HepG2 (cell line): ENCODE measurements around the gene ENPP1. TPM values are rescaled to one million over a fixed set of nuclear protein-coding genes. Genes with fewer than 3 reads are reported as not detected.

Experiments
- ATAC-seq: fragments of 200-7000 bp; cut with Tn5 transposase; 3 replicates; pipeline ENCODE4 v1.9.1; 2020; ENCODE audit warnings: mild to moderate bottlenecking, moderate library complexity
- BruUV-seq: library from RNA; stranded (reverse); fragments of 400-500 nt; replicated peaks from 2 replicates; lab custom pipeline; 2021; lab: Mats Ljungman, UMichigan
- CTCF ChIA-PET: fragments of 300-600 bp; formaldehyde crosslinking; extraction: SDS; loops from one replicate; lab custom pipeline; 2021; ENCODE audit warnings: low total read pairs, inconsistent platforms, low intra/inter-chr PET ratio; lab: Yijun Ruan, JAX
- POLR2A ChIA-PET: fragments of 350-600 bp; sonication (Branson Sonifier 250); formaldehyde crosslinking; loops from one replicate; lab custom pipeline; 2020; ENCODE audit warnings: antibody characterized with exemption, inconsistent platforms; lab: Yijun Ruan, JAX
- DNase-seq: peaks from one replicate; pipeline ENCODE4 v3.0.0-alpha.2; 2015; ENCODE audit warnings: low spot score
- FAIRE-seq: peaks from 3 replicates; lab custom pipeline; 2011; peaks lifted over from hg19 to GRCh38; lab: Jason Lieb, UNC
- H2AFZ ChIP-seq: one replicate; pipeline ENCODE4 v1.6.1; 2011; ENCODE audit warnings: low read length, inconsistent platforms
- H3K27ac ChIP-seq: fragments of 300-600 bp; 3 replicates; pipeline ENCODE4 v1.8.0; 2011; ENCODE audit warnings: mixed run types, mild to moderate bottlenecking, mixed read lengths, low read length, inconsistent platforms; ENCODE audit not compliant: insufficient read depth; ENCODE audit errors: extremely low read length
- H3K27me3 ChIP-seq, 2 experiments: fragments of 200-600 bp in 1 of 2; 2 replicates in 1 of 2; 3 replicates in 1 of 2; pipeline versions ENCODE4 v1.6.0 to v1.8.0; 2011; ENCODE audit warnings: low read length in 2 of 2, mild to moderate bottlenecking in 2 of 2, moderate library complexity in 2 of 2, inconsistent platforms in 1 of 2; ENCODE audit not compliant: insufficient read depth in 2 of 2, control insufficient read depth in 1 of 2
- H3K36me3 ChIP-seq, 2 experiments: fragments of 200-600 bp in 1 of 2; replicated peaks in 1 of 2; 2 replicates in 1 of 2; 3 replicates in 1 of 2; pipeline versions ENCODE4 v1.5.1 to v1.8.0; 2011; ENCODE audit warnings: low read length in 2 of 2, inconsistent platforms in 1 of 2; ENCODE audit not compliant: insufficient read depth in 2 of 2, control insufficient read depth in 1 of 2
- H3K4me1 ChIP-seq: 2 replicates; pipeline ENCODE4 v1.5.1; 2012; ENCODE audit warnings: low read length, inconsistent platforms; ENCODE audit not compliant: insufficient read depth
- H3K4me2 ChIP-seq: 2 replicates; pipeline ENCODE4 v1.6.0; 2011; ENCODE audit warnings: low read depth, low read length, inconsistent platforms
- H3K4me3 ChIP-seq, 3 experiments: fragments of 200-600 bp in 1 of 3; sonication (generic), shearing (Covaris generic) in 1 of 3; replicated peaks in 1 of 3; 2 replicates each; pipeline ENCODE4 v1.5.1; 2011 to 2016; ENCODE audit warnings: low read length in 3 of 3, inconsistent platforms in 2 of 3, low read depth in 2 of 3, mild to moderate bottlenecking in 2 of 3, control low read depth in 1 of 3, mixed read lengths in 1 of 3; ENCODE audit not compliant: insufficient read depth in 1 of 3
- H3K79me2 ChIP-seq: one replicate; pipeline ENCODE4 v1.6.1; 2011; ENCODE audit warnings: low read length, inconsistent platforms; ENCODE audit not compliant: insufficient read depth
- H3K9ac ChIP-seq: 2 replicates; pipeline ENCODE4 v1.6.0; 2011; ENCODE audit warnings: mild to moderate bottlenecking, low read depth, low read length, inconsistent platforms; ENCODE audit not compliant: insufficient read depth
- H3K9me3 ChIP-seq: 2 replicates; pipeline ENCODE4 v1.5.1; 2012; ENCODE audit warnings: mild to moderate bottlenecking, low read length
- H4K20me1 ChIP-seq: 2 replicates; pipeline ENCODE4 v1.6.0; 2011; ENCODE audit warnings: inconsistent platforms, mild to moderate bottlenecking, low read length, moderate library complexity; ENCODE audit not compliant: insufficient read depth
- KAT7 ChIP-seq: IDR thresholded peaks from 2 replicates; pipeline ENCODE4 v1.6.1; 2018; ENCODE audit warnings: borderline replicate concordance, missing compliant biosample characterization
- KLF11 ChIP-seq: IDR thresholded peaks from 2 replicates; pipeline ENCODE4 v1.6.1; 2016; ENCODE audit warnings: missing compliant biosample characterization
- PPARG ChIP-seq: conservative IDR thresholded peaks from 2 replicates; pipeline ENCODE4 v1.6.1; 2016; ENCODE audit warnings: missing biosample characterization, missing genetic modification reagents
- RFXANK ChIP-seq: IDR thresholded peaks from 2 replicates; pipeline ENCODE4 v1.6.1; 2016
- SNRNP70 ChIP-seq: fragments of 200-400 bp; formaldehyde crosslinking; IDR thresholded peaks from 2 replicates; pipeline ENCODE4 v1.6.1; 2017; ENCODE audit warnings: mild to moderate bottlenecking, low read depth, low read length, moderate library complexity
- ZNF772 ChIP-seq: sonication (generic); formaldehyde crosslinking; IDR thresholded peaks from 2 replicates; pipeline ENCODE4 v1.5.0; 2020; ENCODE audit warnings: mild to moderate bottlenecking, missing genetic modification reagents
- WGBS: methylation state at CpG from one replicate; pipeline ENCODE4 v1.1.6; 2017; ENCODE audit warnings: low lambda C conversion rate; 5-methylcytosine and 5-hydroxymethylcytosine counted together
- in situ Hi-C: cut with HindIII; loops from 2 replicates; pipeline ENCODE4 v1.10.0; 2017; ENCODE audit warnings: low pct_unique_long_range_greater_than_20kb; ENCODE audit not compliant: extremely low pct_ligation_motif_present
- intact Hi-C: fragments of 100-400 bp; cut with micrococcal nuclease; formaldehyde crosslinking; loops from one replicate; pipeline ENCODE4 v1.10.0; 2022; ENCODE audit not compliant: unreplicated experiment
- polyA plus RNA-seq, 8 experiments: library from polyadenylated mRNA; depleted of rRNA in 3 of 8; stranded (reverse) in 7 of 8; unstranded in 1 of 8; fragments of >200 nt; fragmentation: Illumina TruSeq in 4 of 8; extraction: Trizol in 4 of 8; gene quantifications; 2 replicates each; pipeline versions ENCODE4 v1.2.1 to v1.2.3, GENCODE V29; 2011 to 2016; ENCODE audit warnings: low read depth in 4 of 8, missing spikeins in 1 of 8, mixed read lengths in 1 of 8; ENCODE audit not compliant: insufficient read depth in 1 of 8
- total RNA-seq, 5 experiments: library from RNA; depleted of rRNA; stranded (reverse); fragments of >200 nt; fragmentation: Illumina TruSeq; extraction: Trizol; gene quantifications; 2 replicates each; pipeline ENCODE4 v1.2.3, GENCODE V29; 2016; ENCODE audit warnings: low read depth in 1 of 5
- TF ChIP-seq, protein P1 (sequence below): sonication (generic); formaldehyde crosslinking; IDR thresholded peaks from 2 replicates; pipeline ENCODE4 v1.4.0; 2020; ENCODE audit warnings: missing genetic modification reagents, mild to moderate bottlenecking, borderline replicate concordance
- TF ChIP-seq, protein P2 (sequence below): sonication (generic); formaldehyde crosslinking; IDR thresholded peaks from 2 replicates; pipeline ENCODE4 v1.8.0; 2023; ENCODE audit warnings: mild to moderate bottlenecking, missing genetic modification reagents
- TF ChIP-seq, protein P3 (sequence below): sonication (generic); formaldehyde crosslinking; IDR thresholded peaks from 2 replicates; pipeline ENCODE4 v1.5.1; 2020; ENCODE audit warnings: mild to moderate bottlenecking, missing genetic modification reagents, moderate library complexity

Gene ENPP1
- total and polyA plus RNA-seq, 2 of the 13 experiments (the other 11 are each of a cell fraction or from before 2014, with no cell fraction given), result 56.5 to 160 TPM

DNA sequence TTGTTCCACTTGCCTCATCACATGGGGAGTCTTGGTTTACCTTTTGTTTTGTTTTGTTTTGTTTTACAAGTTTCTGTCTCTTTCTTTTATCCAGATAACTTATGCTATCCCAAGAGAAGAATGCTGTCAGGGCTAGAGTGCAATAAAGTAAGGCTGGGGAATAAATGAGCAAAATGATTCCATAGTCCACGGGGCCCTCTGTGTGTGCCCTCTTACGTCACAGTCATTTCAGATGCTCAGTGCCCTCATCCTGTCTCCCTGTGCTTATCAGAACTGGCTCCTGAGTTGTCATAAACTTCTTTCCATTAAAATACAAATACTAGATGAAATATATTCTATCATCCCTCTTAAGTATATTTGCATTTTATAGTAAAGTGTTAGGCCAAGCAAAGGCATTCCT lies 30.8 kb upstream of the ENPP1 start (continued):
- TF ChIP-seq, protein P1, sequence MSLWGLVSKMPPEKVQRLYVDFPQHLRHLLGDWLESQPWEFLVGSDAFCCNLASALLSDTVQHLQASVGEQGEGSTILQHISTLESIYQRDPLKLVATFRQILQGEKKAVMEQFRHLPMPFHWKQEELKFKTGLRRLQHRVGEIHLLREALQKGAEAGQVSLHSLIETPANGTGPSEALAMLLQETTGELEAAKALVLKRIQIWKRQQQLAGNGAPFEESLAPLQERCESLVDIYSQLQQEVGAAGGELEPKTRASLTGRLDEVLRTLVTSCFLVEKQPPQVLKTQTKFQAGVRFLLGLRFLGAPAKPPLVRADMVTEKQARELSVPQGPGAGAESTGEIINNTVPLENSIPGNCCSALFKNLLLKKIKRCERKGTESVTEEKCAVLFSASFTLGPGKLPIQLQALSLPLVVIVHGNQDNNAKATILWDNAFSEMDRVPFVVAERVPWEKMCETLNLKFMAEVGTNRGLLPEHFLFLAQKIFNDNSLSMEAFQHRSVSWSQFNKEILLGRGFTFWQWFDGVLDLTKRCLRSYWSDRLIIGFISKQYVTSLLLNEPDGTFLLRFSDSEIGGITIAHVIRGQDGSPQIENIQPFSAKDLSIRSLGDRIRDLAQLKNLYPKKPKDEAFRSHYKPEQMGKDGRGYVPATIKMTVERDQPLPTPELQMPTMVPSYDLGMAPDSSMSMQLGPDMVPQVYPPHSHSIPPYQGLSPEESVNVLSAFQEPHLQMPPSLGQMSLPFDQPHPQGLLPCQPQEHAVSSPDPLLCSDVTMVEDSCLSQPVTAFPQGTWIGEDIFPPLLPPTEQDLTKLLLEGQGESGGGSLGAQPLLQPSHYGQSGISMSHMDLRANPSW, result 0 out of 2 replicates have a peak, but pooled peaks have one; percentile 35
- no peak for TF ChIP-seq RFXANK (CRISPR knock-in tag)
- TF ChIP-seq, protein P2, sequence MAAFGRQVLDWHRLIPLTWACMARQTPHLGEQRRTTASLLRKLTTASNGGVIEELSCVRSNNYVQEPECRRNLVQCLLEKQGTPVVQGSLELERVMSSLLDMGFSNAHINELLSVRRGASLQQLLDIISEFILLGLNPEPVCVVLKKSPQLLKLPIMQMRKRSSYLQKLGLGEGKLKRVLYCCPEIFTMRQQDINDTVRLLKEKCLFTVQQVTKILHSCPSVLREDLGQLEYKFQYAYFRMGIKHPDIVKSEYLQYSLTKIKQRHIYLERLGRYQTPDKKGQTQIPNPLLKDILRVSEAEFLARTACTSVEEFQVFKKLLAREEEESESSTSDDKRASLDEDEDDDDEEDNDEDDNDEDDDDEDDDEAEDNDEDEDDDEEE (CRISPR knock-in tag), result no peak
- TF ChIP-seq, protein P3, sequence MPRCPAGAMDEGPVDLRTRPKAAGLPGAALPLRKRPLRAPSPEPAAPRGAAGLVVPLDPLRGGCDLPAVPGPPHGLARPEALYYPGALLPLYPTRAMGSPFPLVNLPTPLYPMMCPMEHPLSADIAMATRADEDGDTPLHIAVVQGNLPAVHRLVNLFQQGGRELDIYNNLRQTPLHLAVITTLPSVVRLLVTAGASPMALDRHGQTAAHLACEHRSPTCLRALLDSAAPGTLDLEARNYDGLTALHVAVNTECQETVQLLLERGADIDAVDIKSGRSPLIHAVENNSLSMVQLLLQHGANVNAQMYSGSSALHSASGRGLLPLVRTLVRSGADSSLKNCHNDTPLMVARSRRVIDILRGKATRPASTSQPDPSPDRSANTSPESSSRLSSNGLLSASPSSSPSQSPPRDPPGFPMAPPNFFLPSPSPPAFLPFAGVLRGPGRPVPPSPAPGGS (CRISPR knock-in tag), result no peak
- no peak for TF ChIP-seq KLF11
- no peak for TF ChIP-seq KAT7 (CRISPR knock-in tag)
- no peak for TF ChIP-seq ZNF772 (CRISPR knock-in tag)
- TF ChIP-seq SNRNP70, result no peak

DNA sequence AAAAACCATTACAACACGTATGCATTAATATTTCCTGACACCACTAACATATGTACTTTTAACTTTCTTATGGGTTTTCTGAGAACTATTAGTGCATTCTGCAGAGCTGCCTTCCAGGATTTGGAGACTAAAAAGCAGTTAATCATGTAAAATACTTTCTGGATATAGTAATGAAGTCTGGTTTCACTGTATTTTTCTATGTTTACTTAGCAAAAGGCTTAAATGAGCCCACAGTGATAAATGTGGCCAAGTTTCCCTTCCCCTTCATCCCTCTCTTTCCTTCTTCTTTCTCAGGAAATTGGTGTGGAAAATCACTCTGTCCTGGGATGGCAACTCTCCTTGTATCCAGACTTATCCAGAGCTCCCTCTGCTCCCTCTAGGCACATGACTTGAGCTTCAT lies 29.7 kb upstream of the ENPP1 start:
- H3K4me2 ChIP-seq, result no peak overlapping the region
- BruUV-seq, result no TSS peak
- no peak for ATAC-seq
- H4K20me1 ChIP-seq, result no peaks in the 10 kb centered on the region
- WGBS, result 98% methylated on average over 1 of the region's 1 CpG
- ChIA-PET CTCF (no interaction called here), POLR2A (no interaction called here)
- in situ Hi-C loops (no loop called here), intact Hi-C loops (no loop called here)
- peaks cover 47% of the 10 kb centered on the region for H3K4me1 ChIP-seq
- H3K9me3 ChIP-seq, result no peaks in the 10 kb centered on the region
- H2AFZ ChIP-seq, result peak overlapping the region; percentile 46
- no peaks in the 10 kb centered on the region for H3K79me2 ChIP-seq
- no peak for FAIRE-seq
- no peak overlapping the region for H3K9ac ChIP-seq
- H3K36me3 ChIP-seq, result no peaks in the 10 kb centered on the region
- H3K27me3 ChIP-seq, result no peaks in the 10 kb centered on the region
- no peak for TF ChIP-seq PPARG (CRISPR knock-in tag)
- no peak overlapping the region for H3K27ac ChIP-seq
- H3K4me3 ChIP-seq, result no peak overlapping the region
- DNase-seq, result no peak
